Tibial nerve (tissue), 4 donors: ENCODE data around the gene STYXL2.

ENCODE experiments used
- EP300 ChIP-seq, 2 donors: sonication (generic); formaldehyde crosslinking; IDR thresholded peaks; one replicate each; pipeline ENCODE4 v1.6.1; 2017; ENCODE audit warnings: antibody characterized with exemption in 2 of 2, mild to moderate bottlenecking in 1 of 2
- POLR2A ChIP-seq, 2 donors: fragments of 450-650 bp; IDR thresholded peaks; one replicate each; pipeline ENCODE4 v1.6.1; 2017; ENCODE audit warnings: antibody characterized with exemption in 2 of 2, mild to moderate bottlenecking in 2 of 2, moderate library complexity in 2 of 2
- TF ChIP-seq, protein P1 (sequence below), 5 experiments: fragments of 200-600 bp in 3 of 5; fragments of 450-650 bp in 2 of 5; sonication (generic) in 3 of 5; IDR thresholded peaks; one replicate each; pipeline ENCODE4 v1.5.1; 2016 to 2019; ENCODE audit warnings: antibody characterized with exemption in 5 of 5, mild to moderate bottlenecking in 3 of 5, moderate library complexity in 2 of 5

DNA sequence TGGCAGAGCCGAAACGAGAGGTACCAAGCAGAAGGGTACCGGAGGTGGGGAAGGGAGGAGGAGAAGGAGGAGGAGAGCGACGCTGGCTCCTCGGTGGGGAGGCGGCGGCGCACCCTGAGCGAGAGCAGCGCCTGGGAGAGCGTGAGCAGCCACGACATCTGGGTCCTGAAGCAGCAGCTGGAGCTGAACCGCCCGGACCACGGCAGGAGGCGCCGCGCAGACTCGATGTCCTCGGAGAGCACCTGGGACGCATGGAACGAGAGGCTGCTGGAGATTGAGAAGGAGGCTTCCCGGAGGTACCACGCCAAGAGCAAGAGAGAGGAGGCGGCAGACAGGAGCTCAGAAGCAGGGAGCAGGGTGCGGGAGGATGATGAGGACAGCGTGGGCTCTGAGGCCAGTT is 32.4 kb downstream of the STYXL2 start:
- TF ChIP-seq, protein P1, sequence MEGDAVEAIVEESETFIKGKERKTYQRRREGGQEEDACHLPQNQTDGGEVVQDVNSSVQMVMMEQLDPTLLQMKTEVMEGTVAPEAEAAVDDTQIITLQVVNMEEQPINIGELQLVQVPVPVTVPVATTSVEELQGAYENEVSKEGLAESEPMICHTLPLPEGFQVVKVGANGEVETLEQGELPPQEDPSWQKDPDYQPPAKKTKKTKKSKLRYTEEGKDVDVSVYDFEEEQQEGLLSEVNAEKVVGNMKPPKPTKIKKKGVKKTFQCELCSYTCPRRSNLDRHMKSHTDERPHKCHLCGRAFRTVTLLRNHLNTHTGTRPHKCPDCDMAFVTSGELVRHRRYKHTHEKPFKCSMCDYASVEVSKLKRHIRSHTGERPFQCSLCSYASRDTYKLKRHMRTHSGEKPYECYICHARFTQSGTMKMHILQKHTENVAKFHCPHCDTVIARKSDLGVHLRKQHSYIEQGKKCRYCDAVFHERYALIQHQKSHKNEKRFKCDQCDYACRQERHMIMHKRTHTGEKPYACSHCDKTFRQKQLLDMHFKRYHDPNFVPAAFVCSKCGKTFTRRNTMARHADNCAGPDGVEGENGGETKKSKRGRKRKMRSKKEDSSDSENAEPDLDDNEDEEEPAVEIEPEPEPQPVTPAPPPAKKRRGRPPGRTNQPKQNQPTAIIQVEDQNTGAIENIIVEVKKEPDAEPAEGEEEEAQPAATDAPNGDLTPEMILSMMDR (IDR thresholded peaks at IDR 0.05), result no peak
- no peak for TF ChIP-seq POLR2A (IDR thresholded peaks at IDR 0.05)
- no peak for TF ChIP-seq EP300 (IDR thresholded peaks at IDR 0.05)
